IPS-20b (cell line): Measurements from ENCODE around the gene CCDC50.

Source experiments
- H3K27ac ChIP-seq: one replicate; pipeline ENCODE4 v1.5.1; 2013; ENCODE audit warnings: low read length
- H3K27me3 ChIP-seq: 2 replicates; pipeline ENCODE4 v1.6.1; 2013; ENCODE audit warnings: mild to moderate bottlenecking, low read length, inconsistent platforms; ENCODE audit not compliant: insufficient read depth
- H3K36me3 ChIP-seq: 2 replicates; pipeline ENCODE4 v1.6.1; 2013; ENCODE audit warnings: low read depth, mild to moderate bottlenecking, inconsistent platforms, low read length, moderate library complexity; ENCODE audit not compliant: insufficient read depth
- H3K4me1 ChIP-seq: 2 replicates; pipeline ENCODE4 v1.6.1; 2013; ENCODE audit warnings: mild to moderate bottlenecking, control low read depth, inconsistent platforms, low read length, moderate library complexity; ENCODE audit not compliant: insufficient read depth
- H3K4me3 ChIP-seq: 2 replicates; pipeline ENCODE4 v1.5.1; 2013; ENCODE audit warnings: mild to moderate bottlenecking, low read length, inconsistent platforms
- H3K9ac ChIP-seq: 2 replicates; pipeline ENCODE4 v1.6.1; 2013; ENCODE audit warnings: low read depth, mild to moderate bottlenecking, inconsistent platforms, low read length, moderate library complexity
- H3K9me3 ChIP-seq: 2 replicates; pipeline ENCODE4 v1.6.1; 2013; ENCODE audit warnings: mild to moderate bottlenecking, low read depth, low read length, inconsistent platforms; ENCODE audit not compliant: insufficient read depth

CCDC50 gene

DNA sequence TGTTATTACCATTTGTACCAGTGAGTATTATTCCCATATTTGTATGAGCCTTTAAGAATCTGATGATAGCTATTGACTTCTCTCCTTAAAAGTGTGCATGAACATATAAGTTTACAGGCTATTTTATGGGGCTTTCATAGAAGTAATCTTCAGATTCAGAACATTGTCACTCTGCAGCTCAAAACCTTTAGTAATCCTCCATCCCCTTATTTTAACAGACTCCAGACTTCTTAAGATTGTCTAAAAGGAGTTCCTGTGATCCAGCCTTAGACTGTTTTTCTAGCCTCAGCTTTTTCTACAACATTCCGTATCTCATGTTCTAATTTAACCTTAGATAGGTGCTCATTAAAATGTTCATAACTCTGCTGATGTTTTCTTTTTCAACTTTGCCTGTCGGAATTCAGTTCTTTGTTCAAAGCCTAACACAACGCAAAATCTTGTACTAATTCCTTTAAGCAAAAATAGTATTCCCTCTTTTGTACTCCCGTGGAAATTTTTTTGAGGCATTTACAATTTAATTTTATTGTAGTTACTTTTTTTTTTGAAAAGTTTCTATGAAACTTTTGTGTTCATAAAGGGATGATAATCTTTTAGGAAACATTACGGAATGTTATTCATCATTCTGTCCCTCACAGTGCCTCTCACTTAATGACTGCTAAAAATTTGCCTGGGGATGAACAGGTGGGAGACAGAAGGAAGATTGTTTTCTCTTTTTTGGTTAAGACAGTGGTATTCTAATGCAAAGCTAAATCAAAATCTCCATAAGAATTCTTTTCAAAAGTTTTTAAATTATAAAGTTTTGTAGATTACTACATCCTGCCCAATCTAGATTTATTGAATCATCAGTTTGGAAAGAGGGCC, 39.8 kb downstream of the CCDC50 start:
- no peak overlapping the region for H3K27ac ChIP-seq

DNA sequence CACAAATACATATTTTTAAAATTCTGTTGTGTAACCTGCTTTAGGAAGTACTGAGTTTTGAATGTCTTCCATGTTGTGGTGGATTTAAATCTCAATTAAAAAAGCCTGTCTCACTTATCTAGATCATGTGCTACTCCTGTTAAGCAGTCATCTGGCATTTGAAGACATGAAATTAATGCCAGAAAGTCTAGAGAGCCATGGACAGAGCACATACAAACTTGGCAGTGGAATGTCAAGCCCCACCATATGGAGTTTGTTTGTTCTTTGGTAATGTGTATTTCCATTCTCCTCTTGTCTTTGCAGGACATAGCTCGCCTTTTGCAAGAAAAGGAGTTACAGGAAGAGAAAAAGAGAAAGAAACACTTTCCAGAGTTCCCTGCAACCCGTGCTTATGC, 40.4 kb downstream of the CCDC50 start:
- Histone ChIP-seq H3K9ac (no peak overlapping the region), H3K27ac (peak overlapping the region; percentile 18), H3K27me3 (no peaks in the 10 kb centered on the region), H3K36me3 (peaks cover 10% of the 10 kb centered on the region; the same call in 1 of the 2 replicates), H3K4me1 (peaks cover 41% of the 10 kb centered on the region), H3K9me3 (no peaks in the 10 kb centered on the region), H3K4me3 (no peak overlapping the region)

More for the DNA sequence above, 39.8 kb downstream of the CCDC50 start:
- Histone ChIP-seq H3K9ac (peak overlapping the region; percentile 32; the same call in 1 of the 2 replicates), H3K36me3 (peaks cover 10% of the 10 kb centered on the region; the same call in 1 of the 2 replicates), H3K9me3 (no peaks in the 10 kb centered on the region), H3K4me1 (peaks cover 44% of the 10 kb centered on the region), H3K27me3 (no peaks in the 10 kb centered on the region), H3K4me3 (no peak overlapping the region)

DNA sequence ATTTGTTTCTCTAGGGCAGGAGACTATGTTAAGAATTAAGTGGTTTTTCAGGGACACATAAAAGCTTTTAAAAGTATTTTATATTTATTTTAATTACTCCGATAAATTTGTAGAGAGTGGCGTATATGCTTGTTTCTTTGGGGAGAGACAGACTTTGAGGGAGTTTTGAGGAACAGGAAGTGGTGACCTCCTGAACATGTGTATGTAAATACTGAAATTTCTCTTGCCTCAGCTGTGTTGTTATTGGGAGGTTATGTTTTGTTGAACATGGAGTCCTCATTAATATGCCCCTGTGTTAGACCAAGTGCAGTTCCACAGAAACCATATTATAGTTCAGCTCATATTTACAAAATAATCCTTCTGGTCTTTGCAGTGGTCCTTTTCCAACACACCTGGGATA, 42.9 kb downstream of the CCDC50 start:
- Histone ChIP-seq H3K4me3 (no peak overlapping the region), H3K4me1 (peaks cover 32% of the 10 kb centered on the region)

DNA sequence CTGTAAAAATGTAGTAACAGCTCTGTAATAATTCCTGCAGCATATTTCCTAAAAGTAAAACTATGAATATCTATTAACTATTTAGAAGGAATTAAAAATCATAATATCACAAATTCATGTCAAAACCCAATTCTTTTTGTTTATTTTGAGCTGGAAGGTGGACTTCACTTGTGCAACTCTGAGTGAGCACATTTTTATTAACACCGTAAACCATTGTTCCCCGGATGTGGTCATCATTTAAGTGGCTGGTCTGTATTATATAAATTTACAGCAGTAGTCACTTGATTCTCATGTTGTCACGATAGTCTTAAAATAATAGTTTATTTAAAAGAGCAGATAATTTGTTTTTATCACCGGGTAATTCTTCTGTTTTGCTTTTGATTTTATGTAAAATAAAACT, 44.1 kb downstream of the CCDC50 start:
- Histone ChIP-seq H3K9ac (no peak overlapping the region), H3K4me1 (peaks cover 20% of the 10 kb centered on the region), H3K27ac (no peak overlapping the region), H3K9me3 (no peaks in the 10 kb centered on the region), H3K27me3 (no peaks in the 10 kb centered on the region), H3K36me3 (peaks cover 25% of the 10 kb centered on the region), H3K4me3 (no peak overlapping the region)

More for the DNA sequence above, 42.9 kb downstream of the CCDC50 start:
- Histone ChIP-seq H3K27me3 (no peaks in the 10 kb centered on the region), H3K36me3 (peaks cover 25% of the 10 kb centered on the region), H3K9ac (no peak overlapping the region), H3K27ac (no peak overlapping the region), H3K9me3 (no peaks in the 10 kb centered on the region)

DNA sequence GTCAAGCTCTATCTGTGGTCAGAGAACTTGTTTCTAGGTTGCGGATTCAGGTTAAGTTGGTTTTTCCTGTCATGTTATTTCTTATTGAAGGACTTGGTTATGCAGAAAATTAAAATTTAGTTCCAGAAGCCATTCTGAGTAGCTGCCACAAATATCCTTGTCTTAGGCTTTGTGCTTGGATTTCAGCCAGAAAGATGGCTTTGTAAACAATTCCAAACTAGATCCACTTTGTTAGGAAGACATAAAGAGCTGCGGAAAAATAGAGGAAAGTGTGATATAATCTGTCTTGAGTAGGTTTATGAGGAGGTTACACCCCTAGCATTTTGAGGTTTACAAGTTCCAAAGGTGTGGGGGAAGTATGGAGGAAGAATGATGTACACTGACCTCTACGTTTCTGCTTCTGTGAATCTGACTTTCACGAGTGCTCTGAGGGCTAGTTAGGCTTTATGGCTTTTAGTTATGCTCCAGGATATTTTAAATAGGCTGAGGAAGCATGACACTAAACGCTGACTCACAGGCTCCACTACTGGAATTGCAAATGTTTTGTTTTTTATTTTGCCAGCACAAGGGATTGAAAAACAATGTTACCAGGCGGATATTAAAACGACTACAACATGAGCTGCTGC, 47.4 kb downstream of the CCDC50 start:
- Histone ChIP-seq H3K4me3 (no peak overlapping the region), H3K9me3 (no peaks in the 10 kb centered on the region), H3K4me1 (peaks cover 7% of the 10 kb centered on the region), H3K27ac (no peak overlapping the region), H3K36me3 (peaks cover 28% of the 10 kb centered on the region), H3K27me3 (no peaks in the 10 kb centered on the region), H3K9ac (no peak overlapping the region)

DNA sequence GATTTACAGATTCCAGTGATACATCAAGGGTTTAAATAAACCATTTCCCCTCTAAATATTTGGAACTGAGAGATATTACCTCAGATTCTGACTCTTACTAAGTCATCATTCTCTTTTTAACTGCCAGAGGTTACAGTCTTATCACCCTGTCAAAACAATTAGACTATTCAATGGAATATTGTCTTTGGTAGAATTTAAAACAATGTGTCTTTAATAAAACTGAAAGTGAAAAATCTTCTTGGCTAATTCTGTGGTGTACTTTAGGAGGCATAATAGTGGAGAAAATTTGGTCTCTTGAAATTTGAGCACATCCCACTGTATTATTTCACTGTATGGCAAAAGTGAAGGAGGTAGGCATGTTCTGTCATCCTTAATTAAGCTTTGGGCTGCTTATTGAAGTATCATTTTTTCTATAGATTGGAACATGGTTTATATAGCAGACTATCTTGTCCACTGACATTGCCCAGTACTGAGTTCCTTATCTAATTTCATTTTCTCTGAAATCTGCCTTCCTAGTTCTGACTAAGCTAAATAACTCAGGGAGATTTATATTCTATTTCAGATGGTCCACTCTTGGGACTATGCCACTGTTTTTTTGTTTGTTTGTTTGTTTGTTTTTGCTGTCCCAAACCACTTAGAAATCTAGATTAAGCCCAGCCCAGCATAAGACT, 49.1 kb downstream of the CCDC50 start:
- Histone ChIP-seq H3K27me3 (no peaks in the 10 kb centered on the region), H3K27ac (no peak overlapping the region), H3K4me1 (peaks cover 15% of the 10 kb centered on the region), H3K9ac (no peak overlapping the region), H3K9me3 (no peaks in the 10 kb centered on the region), H3K4me3 (no peak overlapping the region), H3K36me3 (peaks cover 34% of the 10 kb centered on the region)

DNA sequence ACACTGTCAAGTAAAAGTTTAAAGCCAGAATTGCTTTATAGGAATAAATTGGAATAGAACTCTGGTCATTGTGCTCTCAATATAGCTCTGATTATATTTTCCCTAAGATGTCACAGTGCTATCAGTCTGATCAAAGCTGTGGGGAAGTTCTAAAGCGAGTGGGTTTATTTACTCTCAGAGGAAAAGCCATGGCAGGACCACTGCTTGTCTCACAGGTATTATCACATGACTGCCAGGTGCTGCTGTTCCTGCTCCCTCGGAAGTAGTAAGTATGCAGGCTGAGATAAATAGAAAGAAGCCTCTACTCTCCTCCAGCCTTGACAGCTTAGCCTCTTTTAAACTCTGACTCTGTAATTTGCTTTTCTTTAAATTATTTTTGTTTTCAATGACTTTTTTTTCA, 50.3 kb downstream of the CCDC50 start:
- peaks cover 18% of the 10 kb centered on the region for H3K4me1 ChIP-seq
- peaks cover 34% of the 10 kb centered on the region for H3K36me3 ChIP-seq
- H3K27me3 ChIP-seq: no peaks in the 10 kb centered on the region
- H3K9ac ChIP-seq: no peak overlapping the region
- H3K4me3 ChIP-seq: no peak overlapping the region
- no peak overlapping the region for H3K27ac ChIP-seq
- no peaks in the 10 kb centered on the region for H3K9me3 ChIP-seq

DNA sequence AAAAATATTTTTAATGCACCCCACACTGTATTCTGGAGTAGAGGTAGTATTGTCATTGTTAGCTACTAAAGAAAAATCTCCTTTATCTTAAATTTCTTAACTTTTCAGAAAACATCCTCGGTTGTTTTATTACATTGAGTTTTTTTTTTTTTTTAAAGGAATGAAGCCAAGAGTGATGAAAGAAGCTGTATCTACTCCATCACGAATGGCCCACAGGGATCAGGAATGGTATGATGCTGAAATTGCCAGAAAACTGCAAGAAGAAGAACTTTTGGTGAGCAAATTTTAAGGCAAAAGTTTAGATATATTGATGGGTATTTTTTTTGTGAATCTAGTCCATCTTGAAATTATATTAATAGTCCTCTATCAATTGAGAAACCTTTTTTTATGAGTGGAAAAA, 50.8 kb downstream of the CCDC50 start:
- Histone ChIP-seq H3K9ac (no peak overlapping the region), H3K36me3 (peaks cover 31% of the 10 kb centered on the region), H3K9me3 (no peaks in the 10 kb centered on the region)

DNA sequence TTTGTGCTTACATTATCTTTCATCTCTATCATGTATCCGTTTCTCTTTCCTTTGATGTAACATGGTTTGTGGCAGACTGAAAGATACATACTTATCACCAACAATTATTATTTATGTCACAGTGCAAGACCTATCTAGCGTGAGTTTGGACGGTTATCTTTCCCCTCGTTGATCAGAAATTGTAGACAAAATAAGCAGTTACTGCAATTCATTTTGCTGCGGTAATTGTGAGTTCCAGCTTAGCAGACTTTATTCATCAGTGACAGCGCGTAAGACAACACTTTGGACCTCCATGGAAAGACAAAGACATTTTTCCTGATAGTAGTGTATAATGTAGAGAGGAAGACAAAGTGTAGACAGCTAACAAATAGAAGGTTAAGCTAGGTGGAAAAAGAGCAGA, 52.1 kb downstream of the CCDC50 start:
- H3K4me3 ChIP-seq: no peak overlapping the region
- no peak overlapping the region for H3K9ac ChIP-seq
- peaks cover 19% of the 10 kb centered on the region; the same call in 1 of the 2 replicates for H3K36me3 ChIP-seq

More for the DNA sequence above, 50.8 kb downstream of the CCDC50 start:
- Histone ChIP-seq H3K4me1 (peaks cover 18% of the 10 kb centered on the region), H3K27me3 (no peaks in the 10 kb centered on the region), H3K27ac (no peak overlapping the region), H3K4me3 (no peak overlapping the region)

DNA sequence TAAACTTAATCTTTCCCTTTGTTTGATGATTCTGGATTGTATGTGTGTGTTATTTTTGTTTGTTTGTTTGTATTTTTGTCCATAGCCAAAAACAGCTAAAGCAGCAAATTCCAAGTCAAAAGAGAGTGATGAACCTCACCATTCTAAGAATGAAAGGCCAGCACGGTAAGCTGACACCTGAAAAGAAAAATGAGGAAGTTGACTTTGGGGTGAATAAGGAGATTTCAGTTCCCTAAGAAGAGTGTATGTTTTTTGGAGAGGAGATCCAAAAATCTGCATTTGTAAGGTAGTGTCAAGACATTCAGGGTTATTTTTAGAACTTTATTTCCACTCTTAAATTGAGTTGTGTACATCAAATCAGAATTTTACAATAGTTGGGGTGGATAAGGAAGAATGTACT, 53.5 kb downstream of the CCDC50 start:
- Histone ChIP-seq H3K9ac (peak overlapping the region; percentile 0; the same call in 1 of the 2 replicates), H3K9me3 (no peaks in the 10 kb centered on the region), H3K4me3 (no peak overlapping the region), H3K4me1 (peaks cover 11% of the 10 kb centered on the region), H3K27ac (peak overlapping the region; percentile 59), H3K36me3 (peaks cover 19% of the 10 kb centered on the region; the same call in 1 of the 2 replicates), H3K27me3 (no peaks in the 10 kb centered on the region)

More for the DNA sequence above, 52.1 kb downstream of the CCDC50 start:
- peaks cover 18% of the 10 kb centered on the region for H3K4me1 ChIP-seq
- H3K27me3 ChIP-seq: no peaks in the 10 kb centered on the region
- no peak overlapping the region for H3K27ac ChIP-seq
- no peaks in the 10 kb centered on the region for H3K9me3 ChIP-seq

DNA sequence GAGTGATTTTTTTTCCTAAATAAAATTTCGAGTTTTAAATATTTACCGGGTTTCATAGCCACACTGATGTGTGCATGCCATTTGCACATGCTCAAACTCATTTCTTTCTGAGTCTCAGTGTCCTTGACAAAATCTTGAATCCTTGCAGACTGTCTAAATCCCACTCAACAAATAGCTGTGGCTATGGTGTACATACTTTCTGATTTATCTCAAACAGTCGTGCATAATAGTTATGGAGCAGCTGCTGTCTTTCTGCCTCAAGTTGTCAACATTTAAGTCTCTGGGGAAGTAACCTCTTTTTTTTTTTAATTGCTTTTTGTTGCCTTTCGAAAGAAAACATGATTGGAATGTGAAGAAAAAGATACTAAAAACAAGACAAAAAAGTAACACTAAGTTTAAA, 53.9 kb downstream of the CCDC50 start:
- Histone ChIP-seq H3K9me3 (no peaks in the 10 kb centered on the region), H3K27ac (peak overlapping the region; percentile 59), H3K36me3 (peaks cover 19% of the 10 kb centered on the region; the same call in 1 of the 2 replicates), H3K27me3 (no peaks in the 10 kb centered on the region), H3K9ac (peak overlapping the region; percentile 0; the same call in 1 of the 2 replicates), H3K4me3 (no peak overlapping the region), H3K4me1 (peaks cover 11% of the 10 kb centered on the region)
